Activated naive CD4-positive, alpha-beta T cell treated with anti-CD3 and anti-CD28 coated beads, Interleukin-2, amount 50 U/mL, for 72 hours (primary cell): ENCODE data around the gene ZBTB42. TPM values are rescaled to one million over a fixed set of nuclear protein-coding genes. Genes with fewer than 3 reads are reported as not detected.
"Not testable (repeated sequence)": the region's sequence is repeated elsewhere in the genome, so short reads cannot be mapped to it uniquely, and the experiment has no call there.

Experiments used
- ATAC-seq, 2 donors: fragments of 150-1000 bp; cut with Tn5 transposase; 2 replicates each; pipeline ENCODE4 v1.10.0; 2021; ENCODE audit warnings: mild to moderate bottlenecking in 2 of 2, moderate library complexity in 2 of 2
- DNase-seq, 2 donors: peaks; one replicate each; pipeline ENCODE4 v3.0.0; 2021 to 2022; ENCODE audit warnings: low spot score in 2 of 2
- H3K27ac Mint-ChIP-seq, 2 donors: one replicate each; pipeline ENCODE4 v1.8.0; 2022; ENCODE audit warnings: mild to moderate bottlenecking in 2 of 2, mixed read lengths in 2 of 2
- H3K36me3 Mint-ChIP-seq, 2 donors: one replicate each; pipeline ENCODE4 v1.8.0; 2022; ENCODE audit warnings: mixed read lengths in 2 of 2
- H3K9me3 Mint-ChIP-seq, 2 donors: one replicate each; pipeline ENCODE4 v1.8.0; 2022; ENCODE audit warnings: mixed read lengths in 2 of 2
- total RNA-seq, 2 donors: library from RNA; stranded (reverse); gene quantifications; one replicate each; pipeline ENCODE4 v1.2.3, GENCODE V29; 2022

The ZBTB42 gene
- total RNA-seq, 2 donors from 2014 or later = 2.0 to 2.9 TPM

GRCh38 chr14:104806625-104807465 lies 5.9 kb downstream of the ZBTB42 start:
- Mint-ChIP-seq H3K36me3 (no peaks in the 10 kb centered on the region), H3K27ac (no peak overlapping the region), H3K9me3 (no peaks in the 10 kb centered on the region)
- ATAC-seq = no peak
- no peak for DNase-seq

GRCh38 chr14:104808456-104808855 lies 7.6 kb downstream of the ZBTB42 start:
- ATAC-seq (no peak), DNase-seq (no peak)
- H3K9me3 Mint-ChIP-seq = no peaks in the 10 kb centered on the region
- no peaks in the 10 kb centered on the region for H3K36me3 Mint-ChIP-seq
- no peak overlapping the region for H3K27ac Mint-ChIP-seq

GRCh38 chr14:104810316-104810715 lies 9.4 kb downstream of the ZBTB42 start:
- DNase-seq = no peak
- no peak overlapping the region for H3K27ac Mint-ChIP-seq
- ATAC-seq = no peak
- no peaks in the 10 kb centered on the region for H3K9me3 Mint-ChIP-seq
- no peaks in the 10 kb centered on the region for H3K36me3 Mint-ChIP-seq

- Mint-ChIP-seq H3K36me3 (peaks cover 0 to 6% of the 10 kb centered on the region in 2 donors), H3K27ac (no peak overlapping the region), H3K9me3 (no peaks in the 10 kb centered on the region)
- DNase-seq (no peak), ATAC-seq (no peak)
Observed at GRCh38 chr14:104813286-104813685, 12.4 kb downstream of the ZBTB42 start.

GRCh38 chr14:104814701-104815100 lies 13.8 kb downstream of the ZBTB42 start:
- not testable (repeated sequence) for DNase-seq, H3K9me3 Mint-ChIP-seq, H3K36me3 Mint-ChIP-seq, ATAC-seq
- peak overlapping the region in 1 of 2 donors; percentile 91 for H3K27ac Mint-ChIP-seq

DNA sequence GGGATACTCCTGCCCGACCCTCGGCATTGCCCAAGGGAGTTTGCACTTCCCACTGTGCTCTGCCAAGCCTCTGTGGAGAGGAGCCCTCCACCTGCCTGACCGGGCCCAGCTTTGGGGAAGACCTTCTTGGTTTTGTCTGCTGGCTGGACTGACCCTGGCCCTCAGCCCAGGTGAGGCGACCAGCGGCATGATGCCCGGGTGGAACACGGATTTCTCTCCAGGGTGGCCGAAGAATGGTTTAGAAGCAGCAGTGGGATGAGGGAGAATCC lies 15.6 kb downstream of the ZBTB42 start:
- ATAC-seq (peak in 1 of 2 donors; percentile 2), DNase-seq (no peak)
- Mint-ChIP-seq H3K36me3 (peaks cover 0 to 6% of the 10 kb centered on the region in 2 donors), H3K27ac (peak overlapping the region; percentile 91 to 97), H3K9me3 (no peaks in the 10 kb centered on the region)

DNA sequence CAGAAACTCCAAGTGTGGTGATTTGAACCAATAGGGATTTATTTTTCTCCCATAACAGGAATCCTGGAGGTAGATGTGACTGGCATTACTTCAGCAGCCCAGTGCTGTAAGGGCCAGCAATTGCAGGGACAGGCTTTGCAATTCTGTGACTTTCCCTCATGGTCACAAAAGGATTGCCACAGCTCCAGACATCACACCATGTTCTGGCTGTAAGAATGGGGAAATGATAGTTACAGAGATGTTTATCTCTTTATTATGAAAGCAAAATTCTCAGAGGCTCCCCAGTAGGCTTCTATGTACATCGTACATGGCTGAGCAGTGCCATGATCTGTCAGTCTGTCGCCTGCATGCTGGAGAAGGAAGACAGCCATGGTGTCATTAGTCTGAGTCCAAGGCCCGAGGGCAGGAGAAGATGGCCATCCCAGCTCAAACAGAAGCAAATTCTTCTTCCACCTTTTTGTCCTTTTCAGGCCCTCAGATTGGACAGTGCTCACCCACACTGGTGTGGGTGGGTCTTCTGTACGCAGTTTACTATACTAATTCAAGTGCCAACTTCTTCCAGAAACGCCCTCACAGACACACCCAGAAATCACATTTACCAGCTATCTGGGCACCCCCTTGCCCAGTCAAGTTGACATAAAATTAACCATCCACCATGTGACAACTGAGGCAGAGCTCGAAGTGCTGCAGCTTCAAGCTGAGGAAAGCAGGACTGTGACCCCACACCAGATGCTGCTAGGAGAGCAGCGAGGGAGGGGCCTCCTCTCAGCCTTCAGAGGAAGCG lies 17.2 kb downstream of the ZBTB42 start:
- H3K36me3 Mint-ChIP-seq = peaks cover 0 to 6% of the 10 kb centered on the region in 2 donors
- DNase-seq = no peak
- ATAC-seq = no peak

GRCh38 chr14:104818714-104819161 lies 17.8 kb downstream of the ZBTB42 start:
- ATAC-seq = no peak
- DNase-seq = no peak
- Mint-ChIP-seq H3K27ac (no peak overlapping the region), H3K9me3 (no peaks in the 10 kb centered on the region), H3K36me3 (peaks cover 0 to 6% of the 10 kb centered on the region in 2 donors)

More for the DNA sequence above, 17.2 kb downstream of the ZBTB42 start:
- Mint-ChIP-seq H3K9me3 (no peaks in the 10 kb centered on the region), H3K27ac (no peak overlapping the region)

DNA sequence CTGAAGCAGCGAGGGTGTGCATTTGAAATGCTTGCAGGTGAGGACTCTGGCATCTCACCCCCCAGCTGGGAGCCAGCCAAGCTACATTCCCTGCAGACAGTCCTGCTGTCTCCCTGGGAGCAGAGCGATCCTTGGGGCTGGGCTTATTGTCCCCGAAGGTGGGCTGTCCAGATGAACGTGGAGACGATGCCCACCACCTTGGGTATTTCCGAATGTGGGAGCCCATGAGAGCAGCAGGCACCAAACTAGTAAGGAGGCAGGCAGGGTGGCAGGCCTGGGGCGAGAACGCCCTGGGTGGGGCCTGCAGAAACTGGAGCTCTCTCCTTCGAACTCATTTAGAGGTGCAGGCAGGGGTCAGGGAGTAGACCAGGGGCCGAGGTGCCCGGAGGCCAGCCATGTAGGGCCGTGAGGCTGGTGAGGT lies 18.5 kb downstream of the ZBTB42 start:
- ATAC-seq (no peak), DNase-seq (peak in 1 of 2 donors; percentile 49)
- Mint-ChIP-seq H3K27ac (no peak overlapping the region), H3K9me3 (peaks cover 2 to 3% of the 10 kb centered on the region in 2 donors), H3K36me3 (peaks cover 0 to 6% of the 10 kb centered on the region in 2 donors)

- ATAC-seq = no peak
- DNase-seq = peak in 1 of 2 donors; percentile 37
Observed at GRCh38 chr14:104820669-104821228, 19.8 kb downstream of the ZBTB42 start.

DNA sequence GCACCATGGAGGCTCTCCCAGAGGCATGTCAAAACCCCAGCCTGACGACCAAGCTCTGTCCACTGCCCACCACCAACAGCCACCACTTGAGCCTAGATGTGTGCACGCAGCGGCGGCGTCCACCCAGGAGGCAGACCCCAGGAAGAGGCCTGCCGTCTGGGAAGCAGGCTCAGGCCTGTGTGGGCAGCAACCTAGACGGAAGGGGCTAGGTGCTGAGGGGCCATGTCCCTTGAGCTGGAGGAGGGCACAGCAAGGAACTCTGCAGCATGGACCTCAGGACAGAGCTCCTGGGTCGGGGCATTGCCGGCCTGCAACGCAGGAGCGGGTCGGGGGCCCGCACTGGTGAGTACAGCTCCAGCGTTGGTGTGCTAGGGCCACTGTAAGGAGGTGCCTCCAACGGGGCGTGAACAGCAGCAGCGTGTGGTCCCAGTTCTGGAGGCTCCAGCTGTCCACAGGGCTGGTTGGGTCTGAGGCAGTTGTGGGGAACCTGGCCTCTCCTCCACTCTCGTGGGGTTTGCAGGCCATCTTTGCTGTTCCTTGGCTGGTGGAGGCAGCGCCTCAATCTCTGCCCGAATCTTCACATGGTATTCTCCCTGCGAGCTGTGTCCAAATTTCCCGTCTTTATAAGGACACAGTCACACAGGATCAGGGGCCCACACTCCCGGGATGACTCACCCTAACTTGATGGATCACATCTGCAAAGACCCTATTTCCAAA lies 20.5 kb downstream of the ZBTB42 start:
- ATAC-seq (no peak), DNase-seq (peak in 1 of 2 donors; percentile 50)
- peaks cover 9% of the 10 kb centered on the region in 2 donors for H3K9me3 Mint-ChIP-seq
- H3K36me3 Mint-ChIP-seq = peaks cover 0 to 13% of the 10 kb centered on the region in 2 donors
- H3K27ac Mint-ChIP-seq = no peak overlapping the region

More at GRCh38 chr14:104820669-104821228, 19.8 kb downstream of the ZBTB42 start:
- Mint-ChIP-seq H3K27ac (no peak overlapping the region), H3K9me3 (peaks cover 9% of the 10 kb centered on the region in 2 donors), H3K36me3 (peaks cover 0 to 13% of the 10 kb centered on the region in 2 donors)

GRCh38 chr14:104821971-104822608 lies 21.2 kb downstream of the ZBTB42 start:
- DNase-seq (peak in 1 of 2 donors; percentile 30), ATAC-seq (no peak)
- H3K9me3 Mint-ChIP-seq = peaks cover 9% of the 10 kb centered on the region in 2 donors
- peaks cover 0 to 7% of the 10 kb centered on the region in 2 donors for H3K36me3 Mint-ChIP-seq
- H3K27ac Mint-ChIP-seq = no peak overlapping the region

- ATAC-seq (no peak), DNase-seq (peak in 1 of 2 donors; percentile 28)
- Mint-ChIP-seq H3K27ac (no peak overlapping the region), H3K9me3 (peaks cover 9% of the 10 kb centered on the region in 2 donors), H3K36me3 (peaks cover 0 to 7% of the 10 kb centered on the region in 2 donors)
Observed at GRCh38 chr14:104822821-104823615, 22.1 kb downstream of the ZBTB42 start.

DNA sequence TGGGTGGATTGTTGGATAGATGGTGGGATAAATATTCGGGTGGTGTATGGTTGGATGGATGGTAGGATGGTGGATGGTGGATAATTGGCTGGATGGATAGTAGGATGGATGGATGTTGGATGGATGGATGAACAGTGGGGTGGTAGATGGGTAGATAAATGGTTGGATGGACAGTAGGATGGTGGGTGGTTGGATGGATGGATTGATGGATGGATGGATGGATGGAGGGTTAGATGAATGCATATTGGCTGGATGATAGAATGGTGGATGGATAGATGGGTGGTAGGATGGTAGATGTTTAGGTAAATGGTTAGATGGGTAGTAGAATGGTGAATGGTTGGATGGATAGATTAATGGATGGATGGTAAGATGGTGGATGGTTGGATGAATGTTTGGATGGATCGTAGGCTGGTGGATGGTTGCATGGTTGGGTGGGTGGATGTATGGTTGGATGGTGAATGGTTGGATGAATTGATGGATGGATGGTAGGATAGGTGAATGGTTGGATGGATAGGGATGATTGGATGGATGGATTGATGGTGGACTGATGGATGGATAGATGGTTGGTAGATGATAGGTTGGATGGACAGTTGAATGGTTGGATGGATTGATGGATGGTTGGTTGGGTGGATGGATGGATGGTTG lies 23.6 kb downstream of the ZBTB42 start:
- H3K9me3 Mint-ChIP-seq = peaks cover 9% of the 10 kb centered on the region in 2 donors
- peaks cover 0 to 7% of the 10 kb centered on the region in 2 donors for H3K36me3 Mint-ChIP-seq
- H3K27ac Mint-ChIP-seq = no peak overlapping the region
- ATAC-seq (no peak), DNase-seq (no peak)
